Common myeloid progenitor, CD34-positive (primary cell): Measurements from ENCODE around the gene AMBRA1.

Source experiments
- CTCF ChIA-PET: fragments of 350-600 bp; sonication (Branson Sonifier 250); formaldehyde crosslinking; loops from one replicate; lab custom pipeline; 2021; ENCODE audit warnings: antibody characterized with exemption; lab: Charles Lee
- POLR2A ChIA-PET: fragments of 350-600 bp; sonication (Branson Sonifier 250); formaldehyde crosslinking; loops from one replicate; lab custom pipeline; 2021; ENCODE audit warnings: antibody characterized with exemption; lab: Charles Lee
- DNase-seq, 3 donors: peaks; one replicate each; pipeline versions ENCODE4 v3.0.0 to v3.0.0-alpha.2; 2013
- H3K27ac ChIP-seq, 2 experiments: 1 replicate in 1 of 2; 2 replicates in 1 of 2; pipeline ENCODE4 v1.7.0; 2013; ENCODE audit warnings: inconsistent platforms in 2 of 2, low read length in 2 of 2, mild to moderate bottlenecking in 2 of 2, low read depth in 1 of 2, moderate library complexity in 1 of 2; ENCODE audit not compliant: severe bottlenecking in 2 of 2, insufficient read depth in 1 of 2, poor library complexity in 1 of 2
- H3K27me3 ChIP-seq, 5 experiments: replicated peaks in 2 of 5; 1 replicate in 3 of 5; 2 replicates in 2 of 5; pipeline versions ENCODE4 v1.6.1 to v1.7.0; 2013; ENCODE audit warnings: low read length in 4 of 5, mild to moderate bottlenecking in 2 of 5, moderate library complexity in 2 of 5, inconsistent platforms in 1 of 5; ENCODE audit not compliant: insufficient read depth in 5 of 5, control insufficient read depth in 4 of 5
- H3K36me3 ChIP-seq, 4 experiments: 1 replicate in 2 of 4; 2 replicates in 2 of 4; pipeline versions ENCODE4 v1.6.1 to v1.7.0; 2013; ENCODE audit warnings: low read length in 3 of 4, control low read depth in 1 of 4, mild to moderate bottlenecking in 1 of 4; ENCODE audit not compliant: control insufficient read depth in 4 of 4, insufficient read depth in 4 of 4
- H3K4me1 ChIP-seq, 4 experiments: 1 replicate in 3 of 4; 2 replicates in 1 of 4; pipeline versions ENCODE4 v1.6.1 to v1.7.1; 2013; ENCODE audit warnings: low read length in 3 of 4, mild to moderate bottlenecking in 3 of 4, control low read depth in 1 of 4, inconsistent platforms in 1 of 4, moderate library complexity in 1 of 4; ENCODE audit not compliant: control insufficient read depth in 4 of 4, insufficient read depth in 4 of 4; ENCODE audit errors: control extremely low read depth in 1 of 4
- H3K4me3 ChIP-seq, 7 experiments: 1 replicate in 4 of 7; 2 replicates in 3 of 7; pipeline versions ENCODE4 v1.5.1 to v1.7.0; 2013; ENCODE audit warnings: mild to moderate bottlenecking in 7 of 7, low read length in 6 of 7, moderate library complexity in 6 of 7, inconsistent platforms in 2 of 7, low read depth in 2 of 7, control low read depth in 1 of 7; ENCODE audit not compliant: insufficient read depth in 4 of 7, control insufficient read depth in 1 of 7; ENCODE audit errors: extremely low read depth in 1 of 7
- H3K9me3 ChIP-seq, 5 experiments: 1 replicate in 4 of 5; 2 replicates in 1 of 5; pipeline versions ENCODE4 v1.6.1 to v1.7.1; 2013; ENCODE audit warnings: low read length in 4 of 5, mild to moderate bottlenecking in 2 of 5, inconsistent platforms in 1 of 5, low read depth in 1 of 5, moderate library complexity in 1 of 5; ENCODE audit not compliant: control insufficient read depth in 4 of 5, insufficient read depth in 2 of 5; ENCODE audit errors: control extremely low read depth in 1 of 5
- whole genome bisulfite sequencing: methylation state at CpG from one replicate; pipeline ENCODE4 v1.1.5; 2013; ENCODE audit not compliant: insufficient coverage; 5-methylcytosine and 5-hydroxymethylcytosine counted together

The AMBRA1 gene

GRCh38 chr11:46603704-46604308 is 10.0 kb upstream of the AMBRA1 start:
- POLR2A ChIA-PET: no interaction called here
- CTCF ChIA-PET: no interaction called here
- 89% methylated on average over 14 of the region's 15 CpGs for whole genome bisulfite sequencing

GRCh38 chr11:46601129-46601528 is 7.3 kb upstream of the AMBRA1 start:
- H3K27me3 ChIP-seq: no peaks in the 10 kb centered on the region
- H3K36me3 ChIP-seq: peaks cover 0 to 4% (median 2%) of the 10 kb centered on the region in 4 experiments
- no peaks in the 10 kb centered on the region for H3K9me3 ChIP-seq
- H3K27ac ChIP-seq: no peak overlapping the region
- CTCF ChIA-PET: no interaction called here
- DNase-seq: no peak
- H3K4me1 ChIP-seq: no peaks in the 10 kb centered on the region
- no peak overlapping the region for H3K4me3 ChIP-seq
- WGBS: no CpG with 5 or more reads among the region's 1 CpG
- POLR2A ChIA-PET: no interaction called here

More at GRCh38 chr11:46603704-46604308, 10.0 kb upstream of the AMBRA1 start:
- Histone ChIP-seq H3K27me3 (no peaks in the 10 kb centered on the region), H3K4me3 (no peak overlapping the region), H3K4me1 (no peaks in the 10 kb centered on the region), H3K36me3 (peaks cover 0 to 4% (median 2%) of the 10 kb centered on the region in 4 experiments), H3K9me3 (no peaks in the 10 kb centered on the region), H3K27ac (no peak overlapping the region)
- no peak for DNase-seq

GRCh38 chr11:46600194-46600960 is 6.6 kb upstream of the AMBRA1 start:
- Histone ChIP-seq H3K4me1 (no peaks in the 10 kb centered on the region), H3K4me3 (no peak overlapping the region), H3K36me3 (peaks cover 0 to 4% (median 2%) of the 10 kb centered on the region in 4 experiments), H3K27me3 (no peaks in the 10 kb centered on the region), H3K27ac (no peak overlapping the region), H3K9me3 (no peaks in the 10 kb centered on the region)
- 100% methylated on average over 1 of the region's 3 CpGs for WGBS
- CTCF ChIA-PET: interaction anchor here (0.6 to 1.9 kb wide), 3 partner anchors 12 to 63 kb away, joined by 3 to 9 read pairs (median 3); partner anchors contain the start of gene ATG13
- DNase-seq: no peak
- POLR2A ChIA-PET: interaction anchor here (0.6 kb wide), 1 partner anchor 9 kb away, joined by 3 read pairs; no protein-coding TSS in a partner anchor

GRCh38 chr11:46599340-46600193 is 5.7 kb upstream of the AMBRA1 start:
- H3K36me3 ChIP-seq: peaks cover 0 to 4% (median 2%) of the 10 kb centered on the region in 4 experiments
- 83% methylated on average over 1 of the region's 8 CpGs for WGBS
- peaks cover 0 to under 1% (median 0%) of the 10 kb centered on the region in 4 experiments for H3K4me1 ChIP-seq
- H3K27ac ChIP-seq: no peak overlapping the region
- no peaks in the 10 kb centered on the region for H3K27me3 ChIP-seq
- POLR2A ChIA-PET: interaction anchor here (0.6 kb wide), 1 partner anchor 10 kb away, joined by 3 read pairs; no protein-coding TSS in a partner anchor
- no peak for DNase-seq
- no peak overlapping the region for H3K4me3 ChIP-seq
- no peaks in the 10 kb centered on the region for H3K9me3 ChIP-seq
- CTCF ChIA-PET: interaction anchor here (0.6 to 1.9 kb wide), 4 partner anchors 12 to 74 kb away, joined by 3 to 9 read pairs (median 3); partner anchors contain the start of gene ATG13

- Histone ChIP-seq H3K27ac (no peak overlapping the region), H3K9me3 (no peaks in the 10 kb centered on the region), H3K27me3 (no peaks in the 10 kb centered on the region), H3K36me3 (no peaks in the 10 kb centered on the region), H3K4me1 (peaks cover 3 to 13% (median 11%) of the 10 kb centered on the region in 4 experiments), H3K4me3 (no peak overlapping the region)
- ChIA-PET POLR2A (interaction anchor here (0.6 kb wide), 1 partner anchor 84 kb away, joined by 4 read pairs; no protein-coding TSS in a partner anchor), CTCF (no interaction called here)
- DNase-seq: no peak
- WGBS: 94% methylated on average over 5 of the region's 6 CpGs
These were observed 3.9 kb upstream of the AMBRA1 start for GRCh38 chr11:46597609-46598219.

GRCh38 chr11:46597155-46597554 is 3.3 kb upstream of the AMBRA1 start:
- Histone ChIP-seq H3K27me3 (no peaks in the 10 kb centered on the region), H3K27ac (no peak overlapping the region), H3K4me3 (no peak overlapping the region), H3K4me1 (peaks cover 4 to 19% (median 17%) of the 10 kb centered on the region in 4 experiments), H3K36me3 (no peaks in the 10 kb centered on the region), H3K9me3 (no peaks in the 10 kb centered on the region)
- DNase-seq: no peak
- ChIA-PET POLR2A (no interaction called here), CTCF (no interaction called here)
- WGBS: 100% methylated on average over 1 of the region's 1 CpG
